Astrocyte of the cerebellum (primary cell): ENCODE data around the gene EHMT2.
"Not testable (repeated sequence)": the region's sequence is repeated elsewhere in the genome, so short reads cannot be mapped to it uniquely, and the experiment has no call there.

Experiments
- DNase-seq: peaks from one replicate; pipeline ENCODE4 v3.0.0-alpha.2; 2011; ENCODE audit warnings: low read depth
- H3K4me3 ChIP-seq: 2 replicates; pipeline ENCODE4 v1.5.1; 2011; ENCODE audit warnings: mild to moderate bottlenecking, low read depth, low read length, moderate library complexity
- in situ Hi-C: cut with HindIII; loops from 2 replicates; pipeline ENCODE4 v1.10.0; 2017; ENCODE audit warnings: low sequenced_read_pairs
- TF ChIP-seq, protein P1 (sequence below): IDR thresholded peaks from 2 replicates; pipeline ENCODE4 v1.5.1; 2012; ENCODE audit warnings: low read length, low read depth, moderate library complexity, mild to moderate bottlenecking; ENCODE audit errors: missing control alignments

Gene EHMT2

DNA sequence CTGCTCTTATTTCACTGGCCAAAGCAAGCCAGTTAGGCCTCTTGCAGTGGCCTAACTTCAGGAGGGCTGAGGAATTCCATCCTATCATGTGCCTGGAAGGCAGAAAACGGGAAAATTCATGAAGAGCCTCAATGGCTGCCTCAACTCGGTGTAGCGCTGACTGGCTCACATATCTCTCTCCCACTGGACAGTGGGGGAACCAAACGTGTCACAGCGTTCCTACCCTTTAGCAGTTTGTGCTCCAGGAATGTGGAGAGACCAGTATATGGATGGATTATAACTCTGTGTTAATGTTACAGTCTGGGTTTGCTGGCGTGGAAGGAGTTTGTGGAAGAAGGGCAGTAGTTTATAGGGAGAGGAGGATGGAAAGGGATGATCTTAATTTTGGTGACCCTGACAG is 18.3 kb upstream of the EHMT2 start:
- H3K4me3 ChIP-seq, result no peak overlapping the region
- TF ChIP-seq, protein P1, sequence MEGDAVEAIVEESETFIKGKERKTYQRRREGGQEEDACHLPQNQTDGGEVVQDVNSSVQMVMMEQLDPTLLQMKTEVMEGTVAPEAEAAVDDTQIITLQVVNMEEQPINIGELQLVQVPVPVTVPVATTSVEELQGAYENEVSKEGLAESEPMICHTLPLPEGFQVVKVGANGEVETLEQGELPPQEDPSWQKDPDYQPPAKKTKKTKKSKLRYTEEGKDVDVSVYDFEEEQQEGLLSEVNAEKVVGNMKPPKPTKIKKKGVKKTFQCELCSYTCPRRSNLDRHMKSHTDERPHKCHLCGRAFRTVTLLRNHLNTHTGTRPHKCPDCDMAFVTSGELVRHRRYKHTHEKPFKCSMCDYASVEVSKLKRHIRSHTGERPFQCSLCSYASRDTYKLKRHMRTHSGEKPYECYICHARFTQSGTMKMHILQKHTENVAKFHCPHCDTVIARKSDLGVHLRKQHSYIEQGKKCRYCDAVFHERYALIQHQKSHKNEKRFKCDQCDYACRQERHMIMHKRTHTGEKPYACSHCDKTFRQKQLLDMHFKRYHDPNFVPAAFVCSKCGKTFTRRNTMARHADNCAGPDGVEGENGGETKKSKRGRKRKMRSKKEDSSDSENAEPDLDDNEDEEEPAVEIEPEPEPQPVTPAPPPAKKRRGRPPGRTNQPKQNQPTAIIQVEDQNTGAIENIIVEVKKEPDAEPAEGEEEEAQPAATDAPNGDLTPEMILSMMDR, result no peak

DNA sequence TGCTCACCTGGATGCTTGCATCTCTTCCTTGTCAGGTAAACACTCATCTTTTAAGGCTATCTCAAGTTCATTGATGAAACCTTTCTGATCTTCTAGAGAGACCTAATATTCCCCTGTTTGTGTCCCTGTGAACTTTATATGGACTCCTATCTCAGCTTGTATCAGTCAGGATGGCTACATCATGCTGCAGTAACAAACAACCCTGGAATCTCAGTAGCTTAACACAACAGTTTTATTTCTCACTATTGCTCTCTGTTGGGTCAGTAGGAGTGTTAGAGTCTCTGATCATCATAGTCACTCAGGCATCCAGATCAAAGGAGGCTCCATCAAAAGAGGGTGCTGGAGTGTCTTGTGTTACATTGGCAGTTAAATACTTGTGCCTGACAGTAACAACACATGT is 17.9 kb upstream of the EHMT2 start:
- in situ Hi-C loops, result no loop called here

More for the DNA sequence above, 18.3 kb upstream of the EHMT2 start:
- in situ Hi-C loops, result no loop called here
- DNase-seq, result no peak

DNA sequence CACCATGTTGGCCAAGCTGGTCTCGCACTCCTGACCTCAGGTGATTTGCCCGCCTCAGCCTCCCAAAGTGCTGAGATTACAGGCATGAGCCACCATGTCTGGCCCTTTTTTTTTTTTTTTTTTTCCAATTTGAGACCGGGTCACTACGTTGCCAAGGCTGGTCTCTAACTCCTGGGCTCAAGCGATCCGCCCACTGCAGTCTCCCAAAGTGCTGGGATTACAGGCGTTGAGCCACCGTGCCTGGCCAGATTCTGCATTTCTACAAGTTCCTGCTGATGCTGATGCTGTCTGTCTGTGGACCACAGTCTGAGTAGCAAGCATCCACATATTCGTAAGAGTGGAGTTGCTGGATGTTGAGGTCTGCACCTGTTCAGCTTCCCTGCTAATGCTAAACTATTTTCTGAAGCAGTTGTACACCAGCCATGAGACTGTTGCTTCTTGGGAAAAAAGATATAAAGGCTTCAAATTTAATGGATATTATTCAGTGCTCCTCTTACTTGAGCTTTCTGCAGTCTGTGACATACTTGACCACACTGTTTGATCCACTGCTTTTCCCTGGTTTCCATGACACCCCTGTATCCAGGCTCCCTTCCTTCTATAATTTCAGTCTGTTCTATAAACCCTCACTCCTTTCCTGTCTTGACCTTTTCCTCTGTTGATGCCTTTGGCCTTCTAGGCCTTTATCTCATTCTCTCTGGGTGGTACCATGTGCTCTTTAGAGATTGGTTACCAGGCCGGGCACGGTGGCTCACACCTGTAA is 14.5 kb upstream of the EHMT2 start:
- TF ChIP-seq, protein P1, result no peak
- DNase-seq, result no peak
- in situ Hi-C loops, result no loop called here
- H3K4me3 ChIP-seq, result no peak overlapping the region

More for the DNA sequence above, 17.9 kb upstream of the EHMT2 start:
- DNase-seq, result no peak
- TF ChIP-seq, protein P1, result no peak
- H3K4me3 ChIP-seq, result no peak overlapping the region

DNA sequence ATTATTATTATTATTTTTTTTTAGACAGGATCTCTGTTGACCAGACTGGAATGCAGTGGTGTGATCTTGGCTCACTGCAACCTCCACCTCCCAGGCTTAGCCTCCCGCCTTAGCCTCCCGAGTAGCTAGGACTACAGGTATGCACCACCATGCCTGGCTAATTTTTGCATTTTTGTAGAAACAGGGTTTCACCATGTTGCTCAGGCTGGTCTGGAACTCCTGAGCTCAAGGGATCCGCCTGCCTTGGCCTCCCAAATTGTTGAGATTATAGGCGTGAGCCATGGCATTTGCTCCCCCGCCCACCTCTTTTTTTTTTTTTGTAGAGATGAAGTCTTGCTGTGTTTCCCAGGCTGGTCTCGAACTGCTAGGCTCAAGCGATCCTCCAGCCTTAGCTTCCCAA is 11.8 kb upstream of the EHMT2 start:
- H3K4me3 ChIP-seq, DNase-seq, in situ Hi-C loops: not testable (repeated sequence)

DNA sequence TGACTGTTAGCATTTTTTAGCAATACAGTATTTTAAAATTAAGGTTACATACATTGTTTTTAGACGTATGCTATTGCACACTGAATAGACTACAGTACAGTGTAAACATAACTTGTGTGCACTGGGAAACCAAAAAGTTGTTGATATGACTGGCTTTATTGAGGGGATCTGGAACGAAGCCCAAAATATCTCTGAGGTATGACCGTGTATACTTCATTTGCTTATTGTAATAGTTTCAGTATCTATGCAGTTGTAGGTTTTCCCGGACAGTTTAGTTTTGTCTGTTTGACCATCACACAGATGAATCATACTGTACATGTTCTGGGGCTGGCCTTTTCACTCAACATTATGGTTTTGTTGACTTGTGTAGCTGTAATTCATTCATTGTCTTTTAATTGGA is 11.3 kb upstream of the EHMT2 start:
- in situ Hi-C loops, result no loop called here
- no peak for DNase-seq
- TF ChIP-seq, protein P1, result no peak
- no peak overlapping the region for H3K4me3 ChIP-seq

DNA sequence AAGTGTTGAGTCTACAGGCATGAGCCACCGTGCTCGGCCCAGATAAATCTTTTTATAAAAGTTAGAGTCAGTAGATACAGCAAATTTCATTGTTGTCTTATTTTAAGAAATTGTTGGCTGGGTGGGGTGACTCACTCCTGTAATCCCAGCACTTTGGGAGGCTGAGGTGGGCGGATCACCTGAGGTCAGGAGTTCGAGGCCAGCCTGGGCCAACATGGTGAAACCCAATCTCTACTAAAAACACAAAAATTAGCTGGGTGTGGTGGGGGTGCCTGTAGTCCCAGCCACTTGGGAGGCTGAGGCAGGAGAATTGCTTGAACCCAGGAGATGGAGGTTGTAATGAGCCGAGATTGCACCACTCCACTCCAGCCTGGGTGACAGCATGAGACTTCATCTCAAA is 10.8 kb upstream of the EHMT2 start:
- in situ Hi-C loops, DNase-seq, H3K4me3 ChIP-seq: not testable (repeated sequence)

DNA sequence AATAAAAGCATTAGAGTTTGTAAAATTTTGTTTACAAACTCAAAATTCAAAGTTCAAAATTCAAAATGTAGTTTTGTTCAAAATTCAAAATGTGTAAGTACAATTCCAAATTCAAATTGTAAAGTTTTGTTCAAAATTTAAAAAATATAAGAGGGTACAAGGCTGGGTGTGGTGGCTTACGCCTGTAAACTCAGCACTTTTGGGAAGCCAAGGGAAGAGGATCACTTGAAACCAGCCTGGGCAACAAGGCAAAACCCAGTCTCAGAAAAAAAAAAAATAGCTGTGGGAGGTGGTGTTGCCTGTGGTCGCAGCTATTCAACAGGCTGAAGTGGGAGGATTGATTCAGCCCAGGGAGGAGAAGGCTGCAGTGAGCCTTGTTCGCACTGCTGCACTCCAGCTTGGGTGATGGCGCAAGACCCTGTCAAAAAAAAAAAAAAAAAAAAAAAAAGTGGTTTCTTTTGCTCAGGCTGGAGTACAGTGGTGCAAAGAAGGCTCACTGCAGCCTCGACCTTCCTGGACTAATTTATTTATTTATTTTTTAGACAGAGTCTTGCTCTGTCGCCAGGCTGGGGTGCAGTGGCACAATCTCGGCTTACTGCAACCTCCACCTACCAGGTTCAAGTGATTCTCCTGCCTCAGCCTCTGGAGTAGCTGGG is 9.8 kb upstream of the EHMT2 start:
- peak; percentile 32 for DNase-seq
- no peak overlapping the region for H3K4me3 ChIP-seq
- TF ChIP-seq, protein P1, result no peak
- in situ Hi-C loops, result no loop called here

DNA sequence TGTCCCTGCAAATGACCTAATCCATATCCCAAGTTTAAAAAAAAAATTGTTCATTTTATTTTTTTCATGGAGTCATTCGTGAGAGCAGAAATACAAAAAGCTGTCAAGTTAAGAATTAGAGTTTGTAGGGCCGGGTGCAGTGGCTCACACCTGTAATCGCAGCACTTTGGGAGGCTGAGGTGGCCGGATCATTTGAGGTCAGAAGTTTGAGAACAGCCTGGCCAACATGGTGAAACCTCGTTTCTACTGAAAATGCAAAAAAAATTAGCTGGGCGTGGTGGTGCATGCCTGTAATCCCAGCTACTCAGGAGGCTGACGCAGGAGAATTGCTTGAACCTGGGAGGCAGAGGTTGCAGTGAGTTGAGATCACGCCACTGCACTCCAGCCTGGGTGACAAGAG is 9.2 kb upstream of the EHMT2 start:
- in situ Hi-C loops, DNase-seq, H3K4me3 ChIP-seq: not testable (repeated sequence)
